SK-N-MC (cell line): ENCODE results near the gene CTSS.
"Not testable (repeated sequence)": the region's sequence is repeated elsewhere in the genome, so short reads cannot be mapped to it uniquely, and the experiment has no call there.

Source experiments
- DNase-seq: peaks from one replicate; pipeline ENCODE4 v3.0.0-alpha.2; 2011; ENCODE audit warnings: low read depth, low spot score
- H3K27ac ChIP-seq: fragments of 200-600 bp; sonication (generic); 2 replicates; pipeline ENCODE4 v1.5.1; 2016; ENCODE audit warnings: mixed run types
- H3K36me3 ChIP-seq: fragments of 200-600 bp; sonication (generic); 2 replicates; pipeline ENCODE4 v1.6.1; 2017; ENCODE audit warnings: antibody characterized with exemption, low read length, mixed read lengths; ENCODE audit not compliant: insufficient read depth
- H3K4me3 ChIP-seq: fragments of 200-600 bp; sonication (generic); 2 replicates; pipeline ENCODE4 v1.5.1; 2016
- H3K9ac ChIP-seq: fragments of 200-600 bp; sonication (generic); 2 replicates; pipeline ENCODE4 v1.8.0; 2017; ENCODE audit warnings: mixed run types, mixed read lengths; ENCODE audit not compliant: insufficient read length
- H3K9me3 ChIP-seq: fragments of 200-600 bp; sonication (generic); 2 replicates; pipeline ENCODE4 v1.6.1; 2017; ENCODE audit warnings: low read depth, mild to moderate bottlenecking, antibody characterized with exemption, low read length, moderate library complexity, mixed read lengths
- EZH2 ChIP-seq: fragments of 200-600 bp; sonication (generic); IDR thresholded peaks from one replicate; pipeline ENCODE4 v1.6.1; 2017; ENCODE audit warnings: antibody characterized with exemption
- FOXP2 ChIP-seq: optimal IDR thresholded peaks from 2 replicates; pipeline ENCODE3; 2011; ENCODE audit warnings: mild to moderate bottlenecking, moderate library complexity; ENCODE audit not compliant: insufficient read depth; ENCODE audit errors: extremely low read length, control extremely low read depth
- POLR2AphosphoS5 ChIP-seq: IDR thresholded peaks from 2 replicates; pipeline ENCODE4 v1.6.1; 2012; ENCODE audit warnings: mild to moderate bottlenecking, low read depth, low read length, borderline replicate concordance

The CTSS gene

GRCh38 chr1:150805899-150806298 lies 40.3 kb upstream of the CTSS start:
- Histone ChIP-seq H3K36me3 (peaks cover 5% of the 10 kb centered on the region; the same call in 1 of the 2 replicates), H3K9ac (no peak overlapping the region), H3K27ac (peak overlapping the region; percentile 95), H3K9me3 (no peaks in the 10 kb centered on the region), H3K4me3 (peak overlapping the region; percentile 77)
- DNase-seq = no peak
- TF ChIP-seq FOXP2 (no peak), EZH2 (no peak), POLR2AphosphoS5 (no peak)

GRCh38 chr1:150804671-150805070 lies 39.1 kb upstream of the CTSS start:
- Histone ChIP-seq H3K4me3 (no peak overlapping the region), H3K27ac (no peak overlapping the region), H3K36me3 (no peaks in the 10 kb centered on the region; the same call in 1 of the 2 replicates), H3K9ac (no peak overlapping the region), H3K9me3 (no peaks in the 10 kb centered on the region)
- TF ChIP-seq EZH2 (no peak), POLR2AphosphoS5 (no peak), FOXP2 (no peak)
- DNase-seq = no peak

GRCh38 chr1:150799089-150799488 lies 33.5 kb upstream of the CTSS start:
- Histone ChIP-seq H3K27ac (no peak overlapping the region), H3K4me3 (no peak overlapping the region), H3K9ac (no peak overlapping the region), H3K36me3 (peaks cover 19% of the 10 kb centered on the region), H3K9me3 (no peaks in the 10 kb centered on the region)
- DNase-seq = no peak
- TF ChIP-seq FOXP2 (no peak), POLR2AphosphoS5 (no peak), EZH2 (no peak)

- Histone ChIP-seq H3K27ac (no peak overlapping the region), H3K9ac (no peak overlapping the region), H3K4me3 (no peak overlapping the region), H3K36me3 (peaks cover 19% of the 10 kb centered on the region), H3K9me3 (no peaks in the 10 kb centered on the region)
- no peak for DNase-seq
- no peak for TF ChIP-seq POLR2AphosphoS5
- no peak for TF ChIP-seq FOXP2
- no peak for TF ChIP-seq EZH2
Measured at GRCh38 chr1:150798525-150798924, 32.9 kb upstream of the CTSS start.

- peaks cover 19% of the 10 kb centered on the region for H3K36me3 ChIP-seq
- TF ChIP-seq POLR2AphosphoS5 (no peak), EZH2 (no peak)
- DNase-seq = no peak
- no peaks in the 10 kb centered on the region for H3K9me3 ChIP-seq
- H3K4me3 ChIP-seq = no peak overlapping the region
- H3K27ac ChIP-seq = no peak overlapping the region
- H3K9ac ChIP-seq = no peak overlapping the region
Measured at GRCh38 chr1:150796374-150796773, 30.8 kb upstream of the CTSS start.

- not testable (repeated sequence) for DNase-seq, H3K27ac ChIP-seq
Measured at GRCh38 chr1:150793778-150794177, 28.2 kb upstream of the CTSS start.

GRCh38 chr1:150793221-150793620 lies 27.6 kb upstream of the CTSS start:
- peaks cover 13% of the 10 kb centered on the region for H3K36me3 ChIP-seq
- H3K27ac ChIP-seq = no peak overlapping the region
- H3K4me3 ChIP-seq = no peak overlapping the region
- H3K9ac ChIP-seq = no peak overlapping the region
- TF ChIP-seq EZH2 (no peak), FOXP2 (no peak), POLR2AphosphoS5 (no peak)
- DNase-seq = no peak
- H3K9me3 ChIP-seq = no peaks in the 10 kb centered on the region

More at GRCh38 chr1:150793778-150794177, 28.2 kb upstream of the CTSS start:
- H3K9ac ChIP-seq, H3K9me3 ChIP-seq, H3K4me3 ChIP-seq: not testable (repeated sequence)
- H3K36me3 ChIP-seq = peaks cover 13% of the 10 kb centered on the region

- H3K27ac ChIP-seq = no peak overlapping the region
- peaks cover 3% of the 10 kb centered on the region for H3K36me3 ChIP-seq
- H3K9ac ChIP-seq = no peak overlapping the region
- H3K4me3 ChIP-seq = no peak overlapping the region
- DNase-seq = no peak
- no peaks in the 10 kb centered on the region for H3K9me3 ChIP-seq
- TF ChIP-seq EZH2 = no peak
- no peak for TF ChIP-seq FOXP2
- no peak for TF ChIP-seq POLR2AphosphoS5
Measured at GRCh38 chr1:150791585-150791984, 26.0 kb upstream of the CTSS start.

GRCh38 chr1:150789396-150789795 lies 23.8 kb upstream of the CTSS start:
- TF ChIP-seq POLR2AphosphoS5 = no peak
- H3K4me3 ChIP-seq = no peak overlapping the region
- H3K9ac ChIP-seq = no peak overlapping the region
- H3K9me3 ChIP-seq = no peaks in the 10 kb centered on the region
- no peaks in the 10 kb centered on the region for H3K36me3 ChIP-seq
- no peak overlapping the region for H3K27ac ChIP-seq
- no peak for DNase-seq
